GM12865 (cell line): ENCODE measurements around the gene CDKAL1.
"Not testable (repeated sequence)": the region's sequence is repeated elsewhere in the genome, so short reads cannot be mapped to it uniquely, and the experiment has no call there.

Experiments
- DNase-seq: peaks from one replicate; pipeline ENCODE4 v3.0.0; 2010; ENCODE audit warnings: low read depth
- H3K4me3 ChIP-seq: 2 replicates; pipeline ENCODE4 v1.5.1; 2011; ENCODE audit warnings: mild to moderate bottlenecking, low read depth, low read length, control low read depth
- TF ChIP-seq, protein P1 (sequence below): IDR thresholded peaks from 2 replicates; pipeline ENCODE4 v1.5.1; 2011; ENCODE audit warnings: low read length, control low read depth, low read depth, inconsistent platforms; ENCODE audit not compliant: insufficient read depth; ENCODE audit errors: missing control alignments

CDKAL1 gene

DNA sequence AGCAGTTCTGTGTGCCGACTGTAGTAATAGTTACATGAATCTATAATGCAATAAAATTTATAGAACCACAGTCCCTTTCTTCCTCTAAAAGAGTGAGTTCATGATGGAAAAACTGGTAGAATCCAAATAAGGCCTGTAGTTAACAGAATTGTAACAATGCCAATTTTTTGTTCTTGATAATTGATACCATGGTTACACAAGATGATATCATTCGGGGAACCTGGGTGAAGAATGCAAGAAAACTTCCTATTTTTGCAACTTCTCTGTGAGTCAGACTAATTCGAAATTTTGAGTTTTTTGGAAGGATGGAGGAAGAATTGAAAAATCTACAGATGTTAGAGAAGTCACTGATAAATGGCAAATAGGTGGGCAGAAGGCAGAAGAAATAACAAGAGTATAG, 381.8 kb downstream of the CDKAL1 start:
- H3K4me3 ChIP-seq: no peak overlapping the region
- no peak for DNase-seq
- TF ChIP-seq, protein P1, sequence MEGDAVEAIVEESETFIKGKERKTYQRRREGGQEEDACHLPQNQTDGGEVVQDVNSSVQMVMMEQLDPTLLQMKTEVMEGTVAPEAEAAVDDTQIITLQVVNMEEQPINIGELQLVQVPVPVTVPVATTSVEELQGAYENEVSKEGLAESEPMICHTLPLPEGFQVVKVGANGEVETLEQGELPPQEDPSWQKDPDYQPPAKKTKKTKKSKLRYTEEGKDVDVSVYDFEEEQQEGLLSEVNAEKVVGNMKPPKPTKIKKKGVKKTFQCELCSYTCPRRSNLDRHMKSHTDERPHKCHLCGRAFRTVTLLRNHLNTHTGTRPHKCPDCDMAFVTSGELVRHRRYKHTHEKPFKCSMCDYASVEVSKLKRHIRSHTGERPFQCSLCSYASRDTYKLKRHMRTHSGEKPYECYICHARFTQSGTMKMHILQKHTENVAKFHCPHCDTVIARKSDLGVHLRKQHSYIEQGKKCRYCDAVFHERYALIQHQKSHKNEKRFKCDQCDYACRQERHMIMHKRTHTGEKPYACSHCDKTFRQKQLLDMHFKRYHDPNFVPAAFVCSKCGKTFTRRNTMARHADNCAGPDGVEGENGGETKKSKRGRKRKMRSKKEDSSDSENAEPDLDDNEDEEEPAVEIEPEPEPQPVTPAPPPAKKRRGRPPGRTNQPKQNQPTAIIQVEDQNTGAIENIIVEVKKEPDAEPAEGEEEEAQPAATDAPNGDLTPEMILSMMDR: no peak

DNA sequence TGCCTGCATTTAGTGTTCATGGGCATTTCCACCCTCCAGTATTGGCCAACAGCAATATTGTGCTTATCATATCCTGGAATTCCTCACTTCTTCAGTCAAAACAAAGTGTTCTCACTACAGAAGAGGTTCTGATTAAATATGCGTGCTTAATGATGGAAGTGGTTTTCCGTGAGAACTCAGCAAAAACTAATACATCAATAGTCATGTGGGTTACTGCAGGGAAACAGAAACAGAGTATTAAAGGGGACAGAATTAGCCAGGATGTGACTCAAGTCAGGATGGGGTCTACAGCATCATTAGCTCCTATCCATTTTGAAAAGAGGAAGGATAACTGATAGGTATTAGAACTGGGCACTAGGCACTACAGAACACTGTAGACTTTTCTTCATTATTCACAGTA, 384.6 kb downstream of the CDKAL1 start:
- peak; percentile 69 for DNase-seq
- H3K4me3 ChIP-seq: no peak overlapping the region

DNA sequence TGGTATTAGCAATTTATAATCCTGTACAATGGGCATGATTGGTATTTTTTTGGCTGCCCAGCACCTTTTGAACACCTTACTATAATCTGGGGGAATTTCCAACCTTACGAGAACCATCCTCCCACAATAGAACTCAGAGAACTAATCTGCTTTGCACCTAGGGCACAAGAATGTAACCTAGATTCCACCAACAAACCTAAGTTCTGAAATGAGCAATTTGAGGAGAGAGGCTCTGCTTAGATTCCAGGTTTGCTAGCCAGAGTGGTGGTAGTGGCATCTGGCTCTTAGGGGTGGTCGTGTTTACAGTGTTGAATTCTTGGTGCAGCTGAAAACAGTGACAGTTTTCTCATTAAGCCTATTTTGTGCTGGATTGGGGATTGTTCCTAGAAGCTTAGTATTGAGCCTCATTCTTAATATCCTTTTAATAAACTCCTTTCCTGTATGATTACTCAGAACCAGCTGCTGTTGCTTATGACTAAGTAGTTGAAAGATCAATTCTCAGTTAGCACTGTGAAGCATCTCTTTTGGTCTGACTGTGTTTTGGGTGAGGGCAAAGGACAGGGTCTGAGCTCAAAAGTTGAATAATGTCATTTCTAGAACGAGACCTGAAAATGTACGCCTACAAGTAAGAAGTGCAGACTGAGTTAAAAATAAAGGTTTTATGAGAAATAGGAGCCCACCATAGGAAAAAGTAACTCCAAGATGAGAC, 385.6 kb downstream of the CDKAL1 start:
- TF ChIP-seq, protein P1: no peak
- H3K4me3 ChIP-seq: no peak overlapping the region
- DNase-seq: peak; percentile 84

More for the DNA sequence above, 384.6 kb downstream of the CDKAL1 start:
- TF ChIP-seq, protein P1: no peak

DNA sequence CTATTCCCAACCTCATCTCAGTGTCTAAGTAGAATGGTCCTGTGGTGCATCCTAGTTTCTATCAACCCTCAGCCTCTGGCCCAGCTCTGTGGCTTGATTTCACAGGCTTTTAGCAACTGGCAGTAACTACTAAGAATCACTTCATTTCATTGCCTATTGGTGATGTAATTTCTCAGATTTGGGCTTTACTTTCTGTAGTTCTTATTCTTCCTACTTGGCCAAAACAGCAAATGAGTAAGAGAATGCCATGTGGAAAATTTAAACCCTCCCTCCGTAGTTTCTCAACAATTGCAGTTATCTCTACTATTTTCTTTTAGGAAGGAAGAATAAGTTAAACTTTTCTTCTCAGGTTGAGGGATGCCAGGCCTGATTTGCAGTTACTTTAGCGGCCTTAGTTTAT, 387.3 kb downstream of the CDKAL1 start:
- TF ChIP-seq, protein P1: no peak
- DNase-seq: no peak
- H3K4me3 ChIP-seq: no peak overlapping the region

DNA sequence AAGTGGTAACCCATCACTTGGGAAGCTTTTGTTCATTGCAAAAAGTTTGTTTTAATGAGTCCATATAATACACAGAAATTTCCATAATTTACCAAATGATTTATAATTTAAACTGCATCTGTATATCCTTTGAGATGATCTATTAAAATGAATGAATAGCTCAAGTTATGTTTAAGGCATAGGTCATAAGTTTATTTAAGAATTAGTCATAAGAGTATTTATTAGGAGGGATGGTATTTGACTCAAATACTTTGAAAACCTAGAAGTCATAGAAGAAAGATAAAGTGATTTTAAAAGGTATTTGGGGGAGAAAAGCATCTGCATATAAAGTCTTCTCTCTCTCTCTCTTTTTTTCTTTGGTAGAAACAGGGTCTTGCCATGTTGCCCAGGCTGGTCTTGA, 388.5 kb downstream of the CDKAL1 start:
- TF ChIP-seq, protein P1: no peak
- H3K4me3 ChIP-seq: no peak overlapping the region
- no peak for DNase-seq

DNA sequence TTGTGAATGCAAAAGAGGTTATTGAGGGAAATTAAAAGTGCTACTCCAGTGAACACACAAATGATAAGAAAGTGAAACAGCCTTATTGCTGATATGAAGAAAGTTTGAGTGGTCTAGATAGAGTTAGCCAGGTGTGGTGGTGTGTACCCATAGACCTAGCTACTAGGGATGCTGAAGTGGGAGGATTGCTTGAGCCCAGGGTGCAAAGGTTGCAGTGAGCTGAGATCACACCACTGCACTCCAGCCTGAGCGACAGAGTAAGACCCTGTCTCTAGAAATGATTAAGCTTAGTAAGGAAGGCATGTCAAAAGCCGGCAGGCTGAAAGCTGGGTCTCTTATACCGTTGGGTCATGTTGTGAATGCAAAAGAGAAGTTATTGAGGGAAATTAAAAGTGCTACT, 389.8 kb downstream of the CDKAL1 start:
- H3K4me3 ChIP-seq: not testable (repeated sequence)
- DNase-seq: peak; percentile 18

DNA sequence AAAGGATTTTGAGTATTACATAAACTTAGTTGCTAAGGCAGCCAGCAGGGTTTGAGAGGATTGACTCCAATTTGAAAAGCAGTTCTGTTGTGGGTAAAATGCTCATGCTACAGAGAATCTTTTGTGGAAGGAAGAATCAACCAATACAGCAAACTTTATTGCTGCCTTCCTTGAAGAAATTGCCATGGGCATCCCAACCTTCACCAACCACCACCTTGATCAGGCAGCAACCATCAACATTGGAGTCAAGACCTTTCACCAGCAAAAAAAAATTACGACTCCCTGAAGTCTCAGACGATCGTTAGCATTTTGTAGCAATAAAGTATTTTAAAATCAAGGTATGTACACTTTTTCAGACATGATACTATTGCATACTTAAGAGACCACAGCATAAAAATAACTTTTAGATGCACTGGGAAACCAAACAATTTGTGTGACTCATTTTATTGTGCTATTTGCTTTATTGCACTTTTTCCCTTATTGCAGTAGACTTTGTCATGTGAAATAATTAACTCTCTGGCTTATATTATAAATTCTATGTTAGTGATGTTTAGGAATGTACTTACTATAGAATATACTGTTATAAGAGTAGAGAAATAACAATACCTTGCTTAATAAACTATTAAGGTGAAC, 390.8 kb downstream of the CDKAL1 start:
- TF ChIP-seq, protein P1: no peak

More for the DNA sequence above, 390.8 kb downstream of the CDKAL1 start:
- no peak for DNase-seq
- H3K4me3 ChIP-seq: no peak overlapping the region
